Natural killer cell (primary cell): ENCODE measurements around the gene PPP4C. TPM values are rescaled to one million over a fixed set of nuclear protein-coding genes. Genes with fewer than 3 reads are reported as not detected.

ENCODE experiments used
- ATAC-seq, 3 donors: fragments of 150-1000 bp in 2 of 3; fragments of 200-7000 bp in 1 of 3; cut with Tn5 transposase; 1 replicate in 1 of 3; 2 replicates in 2 of 3; pipeline ENCODE4 v1.10.0; 2021; ENCODE audit warnings: mild to moderate bottlenecking in 2 of 3, moderate library complexity in 2 of 3
- DNase-seq, 2 donors: peaks; one replicate each; pipeline versions ENCODE4 v3.0.0 to v3.0.0-alpha.2; 2013 to 2021; ENCODE audit warnings: mixed read lengths in 1 of 2
- H3K27ac ChIP-seq: one replicate; pipeline ENCODE4 v1.5.1; 2013; ENCODE audit warnings: mild to moderate bottlenecking, low read length
- H3K27me3 ChIP-seq: one replicate; pipeline ENCODE4 v1.6.1; 2013; ENCODE audit warnings: low read length; ENCODE audit not compliant: control insufficient read depth, insufficient read depth
- H3K36me3 ChIP-seq: one replicate; pipeline ENCODE4 v1.6.1; 2013; ENCODE audit warnings: low read length; ENCODE audit not compliant: control insufficient read depth, insufficient read depth
- H3K4me1 ChIP-seq: one replicate; pipeline ENCODE4 v1.6.1; 2013; ENCODE audit warnings: low read length; ENCODE audit not compliant: control insufficient read depth, insufficient read depth
- H3K4me3 ChIP-seq: one replicate; pipeline ENCODE4 v1.5.1; 2013; ENCODE audit warnings: low read length
- H3K9me3 ChIP-seq: one replicate; pipeline ENCODE4 v1.6.1; 2013; ENCODE audit warnings: low read length; ENCODE audit not compliant: control insufficient read depth, insufficient read depth
- H3K27ac Mint-ChIP-seq, 2 donors: one replicate each; pipeline ENCODE4 v1.8.0; 2022; ENCODE audit warnings: mild to moderate bottlenecking in 2 of 2, mixed read lengths in 2 of 2, moderate library complexity in 1 of 2
- H3K27me3 Mint-ChIP-seq, 2 donors: one replicate each; pipeline ENCODE4 v1.8.0; 2022; ENCODE audit warnings: low read depth in 2 of 2, mixed read lengths in 2 of 2
- H3K36me3 Mint-ChIP-seq: one replicate; pipeline ENCODE4 v1.8.0; 2022; ENCODE audit warnings: mixed read lengths
- H3K4me1 Mint-ChIP-seq, 2 donors: one replicate each; pipeline ENCODE4 v1.8.0; 2022; ENCODE audit warnings: mixed read lengths in 2 of 2
- H3K4me3 Mint-ChIP-seq: one replicate; pipeline ENCODE4 v1.8.0; 2022; ENCODE audit warnings: mild to moderate bottlenecking, moderate library complexity, mixed read lengths
- H3K9me3 Mint-ChIP-seq, 2 donors: one replicate each; pipeline ENCODE4 v1.8.0; 2022; ENCODE audit warnings: mixed read lengths in 2 of 2
- CTCF ChIP-seq: fragments of 200-600 bp; IDR thresholded peaks from one replicate; pipeline ENCODE4 v1.8.0; 2022; ENCODE audit warnings: antibody characterized with exemption
- WGBS: methylation state at CpG from one replicate; pipeline ENCODE4 v1.1.7; 2013; ENCODE audit warnings: missing lambda C conversion rate; ENCODE audit not compliant: insufficient coverage; 5-methylcytosine and 5-hydroxymethylcytosine counted together
- intact Hi-C: fragments of 100-400 bp; cut with micrococcal nuclease; formaldehyde crosslinking; loops from one replicate; pipeline ENCODE4 v1.14.2; 2022
- total RNA-seq, 4 donors: library from RNA; stranded (reverse); fragments of 120-200 nt in 1 of 4; gene quantifications; one replicate each; pipeline versions ENCODE4 v1.2.3 to v1.2.4, GENCODE V29; 2013 to 2022

The PPP4C gene
- total RNA-seq, 3 donors from 2014 or later (not counting 1 experiment from before 2014, with no cell fraction given), result 119 to 132 (median 130) TPM

- 88% methylated on average over 16 of the region's 17 CpGs for WGBS
- Histone ChIP-seq H3K4me3 (no peak overlapping the region), H3K27me3 (no peaks in the 10 kb centered on the region), H3K36me3 (peaks cover 50% of the 10 kb centered on the region), H3K4me1 (peaks cover 33% of the 10 kb centered on the region), H3K9me3 (no peaks in the 10 kb centered on the region), H3K27ac (no peak overlapping the region)
- H3K36me3 Mint-ChIP-seq, result no peaks in the 10 kb centered on the region
- peak overlapping the region; percentile 41 to 59 for H3K27ac Mint-ChIP-seq
- peak; percentile 59 for TF ChIP-seq CTCF
- peak overlapping the region; percentile 63 for H3K4me3 Mint-ChIP-seq
- no peaks in the 10 kb centered on the region for H3K27me3 Mint-ChIP-seq
- intact Hi-C loops, result loop anchor here (10.0 kb wide), 1 partner anchor 336 kb away; the partner anchor contains the start of gene ZNF771
- ATAC-seq, result no peak
- DNase-seq, result peak; percentile 53 to 78
- peaks cover 30 to 52% of the 10 kb centered on the region in 2 donors for H3K4me1 Mint-ChIP-seq
- no peaks in the 10 kb centered on the region for H3K9me3 Mint-ChIP-seq
Measured at GRCh38 chr16:30068750-30069610, 6.8 kb upstream of the PPP4C start.

GRCh38 chr16:30069611-30070462 lies 6.0 kb upstream of the PPP4C start:
- peak overlapping the region in 1 of 2 donors; percentile 59 for H3K27ac Mint-ChIP-seq
- no peak for TF ChIP-seq CTCF
- H3K9me3 Mint-ChIP-seq, result no peaks in the 10 kb centered on the region
- no peaks in the 10 kb centered on the region for H3K27me3 Mint-ChIP-seq
- H3K4me3 Mint-ChIP-seq, result no peak overlapping the region
- DNase-seq, result no peak
- peaks cover 25 to 50% of the 10 kb centered on the region in 2 donors for H3K4me1 Mint-ChIP-seq
- WGBS, result 96% methylated on average over 28 of the region's 31 CpGs
- Histone ChIP-seq H3K36me3 (peaks cover 50% of the 10 kb centered on the region), H3K9me3 (no peaks in the 10 kb centered on the region), H3K4me1 (peaks cover 29% of the 10 kb centered on the region), H3K27me3 (no peaks in the 10 kb centered on the region), H3K4me3 (no peak overlapping the region), H3K27ac (no peak overlapping the region)
- ATAC-seq, result no peak
- no peaks in the 10 kb centered on the region for H3K36me3 Mint-ChIP-seq
- intact Hi-C loops, result loop anchor here (10.0 kb wide), 1 partner anchor 335 kb away; the partner anchor contains the start of gene ZNF771

GRCh38 chr16:30070490-30070889 lies 5.3 kb upstream of the PPP4C start:
- peaks cover 36% of the 10 kb centered on the region for H3K4me1 ChIP-seq
- intact Hi-C loops, result no loop called here

More at GRCh38 chr16:30070490-30070889, 5.3 kb upstream of the PPP4C start:
- ATAC-seq (no peak), DNase-seq (no peak)
- no peaks in the 10 kb centered on the region for H3K36me3 Mint-ChIP-seq
- H3K4me3 Mint-ChIP-seq, result no peak overlapping the region
- Histone ChIP-seq H3K9me3 (no peaks in the 10 kb centered on the region), H3K4me3 (no peak overlapping the region), H3K36me3 (peaks cover 50% of the 10 kb centered on the region), H3K27ac (no peak overlapping the region), H3K27me3 (no peaks in the 10 kb centered on the region)
- peaks cover 25 to 50% of the 10 kb centered on the region in 2 donors for H3K4me1 Mint-ChIP-seq
- peak overlapping the region in 1 of 2 donors; percentile 59 for H3K27ac Mint-ChIP-seq
- no peaks in the 10 kb centered on the region for H3K27me3 Mint-ChIP-seq
- H3K9me3 Mint-ChIP-seq, result no peaks in the 10 kb centered on the region
- TF ChIP-seq CTCF, result no peak
